HepG2 (cell line): ENCODE results near the gene PYHIN1. TPM values are rescaled to one million over a fixed set of nuclear protein-coding genes. Genes with fewer than 3 reads are reported as not detected.

Experiments
- ATAC-seq: fragments of 200-7000 bp; cut with Tn5 transposase; 3 replicates; pipeline ENCODE4 v1.9.1; 2020; ENCODE audit warnings: mild to moderate bottlenecking, moderate library complexity
- BruUV-seq: library from RNA; stranded (reverse); fragments of 400-500 nt; replicated peaks from 2 replicates; lab custom pipeline; 2021; lab: Mats Ljungman, UMichigan
- CTCF ChIA-PET: fragments of 300-600 bp; formaldehyde crosslinking; extraction: SDS; loops from one replicate; lab custom pipeline; 2021; ENCODE audit warnings: low total read pairs, inconsistent platforms, low intra/inter-chr PET ratio; lab: Yijun Ruan, JAX
- POLR2A ChIA-PET: fragments of 350-600 bp; sonication (Branson Sonifier 250); formaldehyde crosslinking; loops from one replicate; lab custom pipeline; 2020; ENCODE audit warnings: antibody characterized with exemption, inconsistent platforms; lab: Yijun Ruan, JAX
- DNase-seq: peaks from one replicate; pipeline ENCODE4 v3.0.0-alpha.2; 2015; ENCODE audit warnings: low spot score
- FAIRE-seq: peaks from 3 replicates; lab custom pipeline; 2011; peaks lifted over from hg19 to GRCh38; lab: Jason Lieb, UNC
- H2AFZ ChIP-seq: one replicate; pipeline ENCODE4 v1.6.1; 2011; ENCODE audit warnings: low read length, inconsistent platforms
- H3K27ac ChIP-seq: fragments of 300-600 bp; 3 replicates; pipeline ENCODE4 v1.8.0; 2011; ENCODE audit warnings: mixed run types, mild to moderate bottlenecking, mixed read lengths, low read length, inconsistent platforms; ENCODE audit not compliant: insufficient read depth; ENCODE audit errors: extremely low read length
- H3K27me3 ChIP-seq, 2 experiments: fragments of 200-600 bp in 1 of 2; 2 replicates in 1 of 2; 3 replicates in 1 of 2; pipeline versions ENCODE4 v1.6.0 to v1.8.0; 2011; ENCODE audit warnings: low read length in 2 of 2, mild to moderate bottlenecking in 2 of 2, moderate library complexity in 2 of 2, inconsistent platforms in 1 of 2; ENCODE audit not compliant: insufficient read depth in 2 of 2, control insufficient read depth in 1 of 2
- H3K36me3 ChIP-seq, 2 experiments: fragments of 200-600 bp in 1 of 2; replicated peaks in 1 of 2; 2 replicates in 1 of 2; 3 replicates in 1 of 2; pipeline versions ENCODE4 v1.5.1 to v1.8.0; 2011; ENCODE audit warnings: low read length in 2 of 2, inconsistent platforms in 1 of 2; ENCODE audit not compliant: insufficient read depth in 2 of 2, control insufficient read depth in 1 of 2
- H3K4me1 ChIP-seq: 2 replicates; pipeline ENCODE4 v1.5.1; 2012; ENCODE audit warnings: low read length, inconsistent platforms; ENCODE audit not compliant: insufficient read depth
- H3K4me2 ChIP-seq: 2 replicates; pipeline ENCODE4 v1.6.0; 2011; ENCODE audit warnings: low read depth, low read length, inconsistent platforms
- H3K4me3 ChIP-seq, 3 experiments: fragments of 200-600 bp in 1 of 3; sonication (generic), shearing (Covaris generic) in 1 of 3; replicated peaks in 1 of 3; 2 replicates each; pipeline ENCODE4 v1.5.1; 2011 to 2016; ENCODE audit warnings: low read length in 3 of 3, inconsistent platforms in 2 of 3, low read depth in 2 of 3, mild to moderate bottlenecking in 2 of 3, control low read depth in 1 of 3, mixed read lengths in 1 of 3; ENCODE audit not compliant: insufficient read depth in 1 of 3
- H3K79me2 ChIP-seq: one replicate; pipeline ENCODE4 v1.6.1; 2011; ENCODE audit warnings: low read length, inconsistent platforms; ENCODE audit not compliant: insufficient read depth
- H3K9ac ChIP-seq: 2 replicates; pipeline ENCODE4 v1.6.0; 2011; ENCODE audit warnings: mild to moderate bottlenecking, low read depth, low read length, inconsistent platforms; ENCODE audit not compliant: insufficient read depth
- H3K9me3 ChIP-seq: 2 replicates; pipeline ENCODE4 v1.5.1; 2012; ENCODE audit warnings: mild to moderate bottlenecking, low read length
- H4K20me1 ChIP-seq: 2 replicates; pipeline ENCODE4 v1.6.0; 2011; ENCODE audit warnings: inconsistent platforms, mild to moderate bottlenecking, low read length, moderate library complexity; ENCODE audit not compliant: insufficient read depth
- ASH2L ChIP-seq: fragments of 300-600, 200-600 bp; sonication (generic); IDR thresholded peaks from 2 replicates; pipeline ENCODE4 v1.7.0; 2017; ENCODE audit warnings: low read depth, mild to moderate bottlenecking, moderate library complexity, mixed read lengths, low read length; ENCODE audit not compliant: insufficient read length
- BORCS8-MEF2B ChIP-seq: sonication (generic); formaldehyde crosslinking; IDR thresholded peaks from 2 replicates; pipeline ENCODE4 v1.8.0; 2022; ENCODE audit warnings: mild to moderate bottlenecking, missing genetic modification reagents
- CREM ChIP-seq, 2 experiments: sonication (generic) in 1 of 2; formaldehyde crosslinking in 1 of 2; IDR thresholded peaks; 2 replicates each; pipeline versions ENCODE4 v1.4.0 to v1.6.1; 2016 to 2020; ENCODE audit warnings: antibody characterized with exemption in 1 of 2, mild to moderate bottlenecking in 1 of 2, missing genetic modification reagents in 1 of 2
- HNF1B ChIP-seq: sonication (generic); formaldehyde crosslinking; IDR thresholded peaks from 2 replicates; pipeline ENCODE4 v1.5.1; 2020; ENCODE audit warnings: mild to moderate bottlenecking, moderate library complexity, missing genetic modification reagents
- IRF2 ChIP-seq: IDR thresholded peaks from 2 replicates; pipeline ENCODE4 v1.6.1; 2018; ENCODE audit warnings: missing genetic modification reagents, missing compliant biosample characterization
- MLX ChIP-seq: IDR thresholded peaks from 2 replicates; pipeline ENCODE4 v1.6.1; 2016
- NCOA5 ChIP-seq: sonication (generic); formaldehyde crosslinking; IDR thresholded peaks from 2 replicates; pipeline ENCODE4 v1.4.0; 2020; ENCODE audit warnings: missing genetic modification reagents
- NFIC ChIP-seq: IDR thresholded peaks from 2 replicates; pipeline ENCODE4 v1.6.1; 2012; ENCODE audit warnings: mild to moderate bottlenecking, low read length, inconsistent platforms
- SRSF9 ChIP-seq: fragments of 200-400 bp; formaldehyde crosslinking; IDR thresholded peaks from 2 replicates; pipeline ENCODE4 v1.6.1; 2018; ENCODE audit warnings: borderline replicate concordance, mild to moderate bottlenecking, low read depth, low read length; ENCODE audit not compliant: insufficient read depth, poor library complexity, severe bottlenecking
- TBP ChIP-seq: sonication (generic); formaldehyde crosslinking; IDR thresholded peaks from 2 replicates; pipeline ENCODE4 v1.5.0; 2020; ENCODE audit warnings: missing genetic modification reagents
- TOPORS ChIP-seq: sonication (generic); formaldehyde crosslinking; IDR thresholded peaks from 2 replicates; pipeline ENCODE4 v1.8.0; 2023; ENCODE audit warnings: mild to moderate bottlenecking, missing genetic modification reagents
- ZNF274 ChIP-seq: sonication (generic); formaldehyde crosslinking; IDR thresholded peaks from 2 replicates; pipeline ENCODE4 v1.5.1; 2020; ENCODE audit warnings: mild to moderate bottlenecking, missing genetic modification reagents
- ZNF3 ChIP-seq: IDR thresholded peaks from 2 replicates; pipeline ENCODE4 v1.7.0; 2017; ENCODE audit warnings: inconsistent platforms
- ZNF317 ChIP-seq: sonication (generic); formaldehyde crosslinking; IDR thresholded peaks from 2 replicates; pipeline ENCODE4 v1.5.0; 2020; ENCODE audit warnings: mild to moderate bottlenecking, missing genetic modification reagents
- ZNF558 ChIP-seq: sonication (generic); formaldehyde crosslinking; IDR thresholded peaks from 2 replicates; pipeline ENCODE4 v1.9.0; 2022; ENCODE audit warnings: mild to moderate bottlenecking, missing genetic modification reagents, borderline replicate concordance
- ZNF563 ChIP-seq: sonication (generic); formaldehyde crosslinking; IDR thresholded peaks from 2 replicates; pipeline ENCODE4 v1.8.0; 2022; ENCODE audit warnings: mild to moderate bottlenecking, moderate library complexity, missing genetic modification reagents
- ZNF574 ChIP-seq: sonication (generic); formaldehyde crosslinking; IDR thresholded peaks from 2 replicates; pipeline ENCODE4 v1.4.0; 2020; ENCODE audit warnings: missing genetic modification reagents
- ZNF597 ChIP-seq: sonication (generic); formaldehyde crosslinking; IDR thresholded peaks from 2 replicates; pipeline ENCODE4 v1.5.0; 2020; ENCODE audit warnings: missing genetic modification reagents
- ZSCAN29 ChIP-seq: sonication (generic); formaldehyde crosslinking; conservative IDR thresholded peaks from 2 replicates; pipeline ENCODE4 v1.4.0; 2020; ENCODE audit warnings: mild to moderate bottlenecking, missing genetic modification reagents
- WGBS: methylation state at CpG from one replicate; pipeline ENCODE4 v1.1.6; 2017; ENCODE audit warnings: low lambda C conversion rate; 5-methylcytosine and 5-hydroxymethylcytosine counted together
- in situ Hi-C: cut with HindIII; loops from 2 replicates; pipeline ENCODE4 v1.10.0; 2017; ENCODE audit warnings: low pct_unique_long_range_greater_than_20kb; ENCODE audit not compliant: extremely low pct_ligation_motif_present
- intact Hi-C: fragments of 100-400 bp; cut with micrococcal nuclease; formaldehyde crosslinking; loops from one replicate; pipeline ENCODE4 v1.10.0; 2022; ENCODE audit not compliant: unreplicated experiment
- polyA plus RNA-seq, 8 experiments: library from polyadenylated mRNA; depleted of rRNA in 3 of 8; stranded (reverse) in 7 of 8; unstranded in 1 of 8; fragments of >200 nt; fragmentation: Illumina TruSeq in 4 of 8; extraction: Trizol in 4 of 8; gene quantifications; 2 replicates each; pipeline versions ENCODE4 v1.2.1 to v1.2.3, GENCODE V29; 2011 to 2016; ENCODE audit warnings: low read depth in 4 of 8, missing spikeins in 1 of 8, mixed read lengths in 1 of 8; ENCODE audit not compliant: insufficient read depth in 1 of 8
- total RNA-seq, 5 experiments: library from RNA; depleted of rRNA; stranded (reverse); fragments of >200 nt; fragmentation: Illumina TruSeq; extraction: Trizol; gene quantifications; 2 replicates each; pipeline ENCODE4 v1.2.3, GENCODE V29; 2016; ENCODE audit warnings: low read depth in 1 of 5

The PYHIN1 gene
- total and polyA plus RNA-seq, 2 of the 13 experiments (the other 11 are each of a cell fraction or from before 2014, with no cell fraction given), result not detected

GRCh38 chr1:158989424-158989823 is 58.1 kb downstream of the PYHIN1 start (continued):
- TF ChIP-seq ZNF563, result no peak
- TF ChIP-seq IRF2 (CRISPR knock-in tag), result no peak
- TF ChIP-seq CREM (IDR thresholded peaks at IDR 0.05), result no peak
- no peak for TF ChIP-seq CREM (CRISPR knock-in tag; IDR thresholded peaks at IDR 0.05)
- TF ChIP-seq NCOA5 (CRISPR knock-in tag), result no peak
- no peak for TF ChIP-seq ZNF574
- no peak for TF ChIP-seq ZNF558
- no peak for TF ChIP-seq ZNF274 (CRISPR knock-in tag)
- no peak for TF ChIP-seq SRSF9

GRCh38 chr1:158992787-158993312 is 61.5 kb downstream of the PYHIN1 start:
- Histone ChIP-seq H3K4me1 (no peaks in the 10 kb centered on the region), H4K20me1 (no peaks in the 10 kb centered on the region), H3K4me3 (no peak overlapping the region), H3K27me3 (no peaks in the 10 kb centered on the region), H3K4me2 (no peak overlapping the region), H3K9ac (no peak overlapping the region), H3K27ac (no peak overlapping the region), H3K9me3 (peaks cover 55% of the 10 kb centered on the region), H2AFZ (no peak overlapping the region), H3K36me3 (no peaks in the 10 kb centered on the region), H3K79me2 (no peaks in the 10 kb centered on the region)
- no TSS peak for BruUV-seq
- ATAC-seq (no peak), DNase-seq (no peak), FAIRE-seq (no peak)
- in situ Hi-C loops (no loop called here), intact Hi-C loops (loop anchor here (10.0 kb wide), 1 partner anchor 1028 kb away; no protein-coding TSS in a partner anchor)
- POLR2A ChIA-PET, result no interaction called here
- CTCF ChIA-PET, result no interaction called here
- 56% methylated on average over 4 of the region's 4 CpGs for WGBS
- no peak for TF ChIP-seq ZNF597
- no peak for TF ChIP-seq HNF1B (CRISPR knock-in tag)
- no peak for TF ChIP-seq ZSCAN29 (CRISPR knock-in tag)
- no peak for TF ChIP-seq NFIC
- TF ChIP-seq ZNF317, result no peak
- TF ChIP-seq ASH2L, result no peak
- no peak for TF ChIP-seq TBP (CRISPR knock-in tag)
- no peak for TF ChIP-seq TOPORS (CRISPR knock-in tag)
- TF ChIP-seq BORCS8-MEF2B, result no peak
- TF ChIP-seq MLX, result no peak
- no peak for TF ChIP-seq ZNF3
